Activated naive CD8-positive, alpha-beta T cell treated with anti-CD3 and anti-CD28 coated beads, Interleukin-2, amount 50 U/mL, for 16 hours (primary cell): ENCODE measurements around the gene GPATCH2L.

Experiments
- DNase-seq: peaks from one replicate; pipeline ENCODE4 v3.0.0-alpha.2; 2020; ENCODE audit warnings: low read depth, low spot score

GPATCH2L gene

GRCh38 chr14:76256545-76256944, 104.8 kb downstream of the GPATCH2L start:
- DNase-seq: no peak

GRCh38 chr14:76257111-76257803, 105.5 kb downstream of the GPATCH2L start:
- no peak for DNase-seq

- DNase-seq: no peak
These were observed 106.2 kb downstream of the GPATCH2L start for GRCh38 chr14:76257842-76258397.

GRCh38 chr14:76259029-76259735, 107.5 kb downstream of the GPATCH2L start:
- no peak for DNase-seq

DNA sequence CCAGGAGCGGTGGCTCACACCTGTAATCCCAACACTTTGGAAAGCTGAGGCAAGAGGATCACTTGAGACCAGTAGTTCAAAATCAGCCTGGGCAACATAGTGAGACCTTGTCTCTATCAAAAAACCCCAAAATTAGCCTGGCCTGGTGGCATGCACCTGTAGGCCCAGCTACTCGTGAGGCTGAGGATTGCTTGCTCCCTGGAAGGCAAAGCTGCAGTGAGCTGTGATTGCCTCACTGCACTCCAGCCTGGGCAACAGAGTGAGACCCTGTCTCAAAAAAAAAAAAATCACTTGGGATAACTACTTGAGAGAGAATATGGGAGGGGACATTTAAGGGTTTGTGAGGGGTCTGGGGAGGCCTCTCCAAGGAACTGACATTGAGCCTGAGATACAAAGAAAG, 109.0 kb downstream of the GPATCH2L start:
- DNase-seq: no peak

DNA sequence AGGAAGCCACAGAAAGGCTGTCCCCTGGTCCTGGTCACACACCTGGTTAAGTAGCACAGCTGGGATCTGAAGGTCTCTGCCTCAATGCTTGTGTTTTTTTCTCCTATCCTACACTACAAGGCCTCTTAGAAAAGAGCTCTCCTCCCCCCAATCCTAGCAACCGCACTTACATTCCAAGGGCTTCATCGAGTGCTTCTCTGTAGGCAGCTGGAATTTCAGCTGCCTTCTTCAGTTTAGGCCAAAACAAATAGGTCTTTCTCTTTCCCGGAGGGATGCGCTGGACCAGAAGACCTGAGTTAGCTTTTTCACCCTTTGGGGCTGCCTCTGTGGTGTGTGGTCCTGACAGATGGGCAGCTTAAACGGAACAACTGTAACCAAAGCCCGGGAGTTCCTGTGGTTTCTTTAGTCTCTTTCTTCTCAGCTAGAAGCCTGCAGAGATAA, 109.7 kb downstream of the GPATCH2L start:
- DNase-seq: no peak

DNA sequence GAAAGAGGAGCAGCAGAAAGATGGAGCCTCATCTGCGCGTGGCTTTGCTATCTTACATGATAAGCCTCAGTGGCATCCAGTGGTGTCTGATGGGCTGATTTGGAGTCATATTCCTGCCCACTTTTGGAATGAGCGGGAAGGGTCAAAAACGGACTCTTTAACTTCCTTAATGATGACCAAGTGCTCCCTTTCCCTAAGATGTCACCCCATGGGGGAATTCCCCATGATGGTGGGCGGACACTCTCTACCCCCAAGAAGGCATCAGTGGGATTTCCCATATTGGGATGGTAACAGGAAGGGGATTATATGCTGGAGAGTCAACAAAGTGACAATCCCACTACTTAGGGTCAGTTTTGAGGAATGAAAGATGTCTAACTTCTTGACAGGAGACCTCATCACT, 110.9 kb downstream of the GPATCH2L start:
- DNase-seq: no peak
